Adrenal gland (tissue), 5 donors: ENCODE measurements around the gene RAPGEF4.

Source experiments
- POLR2A ChIP-seq, 2 donors: fragments of 450-650 bp; IDR thresholded peaks; one replicate each; pipeline ENCODE4 v1.6.1; 2017; ENCODE audit warnings: antibody characterized with exemption in 2 of 2, mild to moderate bottlenecking in 2 of 2, moderate library complexity in 1 of 2
- TF ChIP-seq, protein P1 (sequence below), 6 experiments: fragments of 450-650 bp in 4 of 6; fragments of 200-600 bp in 2 of 6; sonication (generic) in 1 of 6; IDR thresholded peaks; 1 replicate in 5 of 6; 2 replicates in 1 of 6; pipeline versions ENCODE4 v1.5.1 to v1.8.0; 2016 to 2021; ENCODE audit warnings: antibody characterized with exemption in 6 of 6, mild to moderate bottlenecking in 2 of 6, moderate library complexity in 1 of 6
- donor health status: DM: no; HTN: no; CAD: no.

DNA sequence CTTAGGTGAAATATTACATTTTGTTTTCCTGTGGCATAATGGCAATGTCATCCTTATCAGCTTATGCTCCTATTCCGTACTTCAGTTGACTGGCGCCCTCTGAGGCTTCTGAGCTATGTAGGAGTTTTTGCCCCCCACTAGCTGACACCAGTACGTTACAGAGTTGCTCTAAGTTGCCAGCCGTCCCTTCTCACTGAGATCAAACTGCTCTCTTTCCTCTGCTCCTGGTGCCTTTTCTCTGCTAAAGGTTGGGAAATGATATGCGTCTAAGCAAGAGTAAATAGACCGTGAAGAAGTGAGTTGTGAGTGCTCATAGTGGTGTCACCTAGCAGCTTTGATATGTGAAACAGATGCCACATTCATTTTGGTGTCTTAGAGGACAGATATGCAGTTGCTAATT is 99.2 kb downstream of the RAPGEF4 start:
- TF ChIP-seq, protein P1, sequence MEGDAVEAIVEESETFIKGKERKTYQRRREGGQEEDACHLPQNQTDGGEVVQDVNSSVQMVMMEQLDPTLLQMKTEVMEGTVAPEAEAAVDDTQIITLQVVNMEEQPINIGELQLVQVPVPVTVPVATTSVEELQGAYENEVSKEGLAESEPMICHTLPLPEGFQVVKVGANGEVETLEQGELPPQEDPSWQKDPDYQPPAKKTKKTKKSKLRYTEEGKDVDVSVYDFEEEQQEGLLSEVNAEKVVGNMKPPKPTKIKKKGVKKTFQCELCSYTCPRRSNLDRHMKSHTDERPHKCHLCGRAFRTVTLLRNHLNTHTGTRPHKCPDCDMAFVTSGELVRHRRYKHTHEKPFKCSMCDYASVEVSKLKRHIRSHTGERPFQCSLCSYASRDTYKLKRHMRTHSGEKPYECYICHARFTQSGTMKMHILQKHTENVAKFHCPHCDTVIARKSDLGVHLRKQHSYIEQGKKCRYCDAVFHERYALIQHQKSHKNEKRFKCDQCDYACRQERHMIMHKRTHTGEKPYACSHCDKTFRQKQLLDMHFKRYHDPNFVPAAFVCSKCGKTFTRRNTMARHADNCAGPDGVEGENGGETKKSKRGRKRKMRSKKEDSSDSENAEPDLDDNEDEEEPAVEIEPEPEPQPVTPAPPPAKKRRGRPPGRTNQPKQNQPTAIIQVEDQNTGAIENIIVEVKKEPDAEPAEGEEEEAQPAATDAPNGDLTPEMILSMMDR (IDR thresholded peaks at IDR 0.05) = no peak
- no peak for TF ChIP-seq POLR2A (IDR thresholded peaks at IDR 0.05)
